ENCODE measurements around the gene IL17REL. TPM values are rescaled to one million over a fixed set of nuclear protein-coding genes. Genes with fewer than 3 reads are reported as not detected.

IL17REL gene
- total and polyA plus RNA-seq, 10 of the 15 experiments (the other 5 are each of a cell fraction or from before 2014, with no cell fraction given): 0.03 TPM; not detected in 9

DNA sequence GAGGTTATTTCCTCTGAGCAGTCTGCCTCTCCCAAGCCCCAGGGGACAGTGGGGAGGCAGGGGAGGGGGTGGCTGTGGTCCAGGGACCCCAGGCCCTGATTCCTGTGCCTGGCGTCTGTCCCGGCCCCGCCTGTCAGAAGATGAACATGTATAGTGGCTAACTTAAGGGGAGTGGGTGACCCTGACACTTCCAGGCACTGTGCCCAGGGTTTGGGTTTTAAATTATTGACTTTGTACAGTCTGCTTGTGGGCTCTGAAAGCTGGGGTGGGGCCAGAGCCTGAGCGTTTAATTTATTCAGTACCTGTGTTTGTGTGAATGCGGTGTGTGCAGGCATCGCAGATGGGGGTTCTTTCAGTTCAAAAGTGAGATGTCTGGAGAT is 48.9 kb downstream of the IL17REL start:
- BruUV-seq (replicated peaks): no TSS peak
- Histone ChIP-seq H3K9ac (ENCODE audit: control insufficient read depth, insufficient read depth, low read length) (peak overlapping the region; percentile 72; the same call in 1 of the 2 replicates), H3K9me3 (replicated peaks; ENCODE audit: control insufficient read depth, insufficient read depth, low read length) (no peaks in the 10 kb centered on the region), H3K79me2 (ENCODE audit: control insufficient read depth, insufficient read depth, low read length) (peaks cover 49% of the 10 kb centered on the region), H3K36me3 (ENCODE audit: control insufficient read depth in 2 of 2, insufficient read depth in 2 of 2, low read length in 1 of 2) (peaks cover 14 to 19% of the 10 kb centered on the region in 2 experiments), H2AFZ (ENCODE audit: control insufficient read depth, low read depth, low read length) (no peak overlapping the region), H3K27ac (ENCODE audit: control insufficient read depth, insufficient read depth) (no peak overlapping the region), H3K4me2 (ENCODE audit: control insufficient read depth, insufficient read depth) (peak overlapping the region; percentile 87), H3K27me3 (replicated peaks in 1 of 2; ENCODE audit: control insufficient read depth in 2 of 2, insufficient read depth in 2 of 2, low read length in 1 of 2) (no peaks in the 10 kb centered on the region), H3K4me3 (peak overlapping the region; percentile 98), H4K20me1 (ENCODE audit: control insufficient read depth, insufficient read depth) (peaks cover 2% of the 10 kb centered on the region; the same call in 1 of the 2 replicates), H3K4me1 (ENCODE audit: control insufficient read depth, insufficient read depth, low read length) (peaks cover 37% of the 10 kb centered on the region)
- FAIRE-seq: no peak
- ChIA-PET CTCF (interaction anchor here (1.4 to 2.2 kb wide), 2 partner anchors 27 to 33 kb away, joined by 5 to 6 read pairs; no protein-coding TSS in a partner anchor), SMC1A (ENCODE audit: uncharacterized antibody, unreplicated experiment) (interaction anchor here (1.6 kb wide), 1 partner anchor 38 kb away, joined by 3 read pairs; no protein-coding TSS in a partner anchor), RAD21 (ENCODE audit: unreplicated experiment) (interaction anchor here (1.6 to 2.6 kb wide), 2 partner anchors 33 to 67 kb away, joined by 4 to 11 read pairs; no protein-coding TSS in a partner anchor), POLR2A (no interaction called here)
- ATAC-seq: no peak
- 62% methylated on average over 6 of the region's 6 CpGs for WGBS (ENCODE audit: insufficient coverage, insufficient replicate concordance, low lambda C conversion rate, missing lambda C conversion rate)
- intact Hi-C loops (cut with micrococcal nuclease; ENCODE audit: unreplicated experiment): loop anchor here (5.0 kb wide), 1 partner anchor 224 kb away; the partner anchor contains the start of gene TRABD
- TF ChIP-seq ESRRA (IDR thresholded peaks at IDR 0.05; ENCODE audit: low read length): no peak
- no peak for TF ChIP-seq NR2F1 (conservative IDR thresholded peaks at IDR 0.05)
- no peak for TF ChIP-seq ATF7 (IDR thresholded peaks at IDR 0.05; ENCODE audit: low read depth)
- no peak for TF ChIP-seq RCOR1 (conservative IDR thresholded peaks at IDR 0.05; ENCODE audit: low read depth, low read length)
- no peak for TF ChIP-seq ZZZ3 (IDR thresholded peaks at IDR 0.05; ENCODE audit: control insufficient read depth, insufficient read length, low read depth)
- DNase-seq (ENCODE audit: low read depth, low spot score): no peak
- in situ Hi-C loops (cut with MboI): loop anchor here (10.0 kb wide), 1 partner anchor 571 kb away; the partner anchor contains the start of gene TYMP
